Measurements from ENCODE around the gene HOXD13.

- TF ChIP-seq SIN3A (IDR thresholded peaks at IDR 0.05; ENCODE audit: borderline replicate concordance, insufficient read depth, low read length) (no peak), REST (IDR thresholded peaks at IDR 0.05; ENCODE audit: insufficient read depth in 1 of 2, low read depth in 2 of 2, low read length in 2 of 2) (no peak)
Measured at GRCh38 chr2:176127774-176128072, 35.2 kb downstream of the HOXD13 start.

All from PFSK-1 (cell line).